GM19455 (cell line): Measurements from ENCODE around the gene POLR2C.

Experiments
- ATAC-seq: cut with Tn5 transposase; IDR thresholded peaks from one replicate; pipeline ENCODE4 v1.9.1; 2021; ENCODE audit not compliant: unreplicated experiment

The POLR2C gene

DNA sequence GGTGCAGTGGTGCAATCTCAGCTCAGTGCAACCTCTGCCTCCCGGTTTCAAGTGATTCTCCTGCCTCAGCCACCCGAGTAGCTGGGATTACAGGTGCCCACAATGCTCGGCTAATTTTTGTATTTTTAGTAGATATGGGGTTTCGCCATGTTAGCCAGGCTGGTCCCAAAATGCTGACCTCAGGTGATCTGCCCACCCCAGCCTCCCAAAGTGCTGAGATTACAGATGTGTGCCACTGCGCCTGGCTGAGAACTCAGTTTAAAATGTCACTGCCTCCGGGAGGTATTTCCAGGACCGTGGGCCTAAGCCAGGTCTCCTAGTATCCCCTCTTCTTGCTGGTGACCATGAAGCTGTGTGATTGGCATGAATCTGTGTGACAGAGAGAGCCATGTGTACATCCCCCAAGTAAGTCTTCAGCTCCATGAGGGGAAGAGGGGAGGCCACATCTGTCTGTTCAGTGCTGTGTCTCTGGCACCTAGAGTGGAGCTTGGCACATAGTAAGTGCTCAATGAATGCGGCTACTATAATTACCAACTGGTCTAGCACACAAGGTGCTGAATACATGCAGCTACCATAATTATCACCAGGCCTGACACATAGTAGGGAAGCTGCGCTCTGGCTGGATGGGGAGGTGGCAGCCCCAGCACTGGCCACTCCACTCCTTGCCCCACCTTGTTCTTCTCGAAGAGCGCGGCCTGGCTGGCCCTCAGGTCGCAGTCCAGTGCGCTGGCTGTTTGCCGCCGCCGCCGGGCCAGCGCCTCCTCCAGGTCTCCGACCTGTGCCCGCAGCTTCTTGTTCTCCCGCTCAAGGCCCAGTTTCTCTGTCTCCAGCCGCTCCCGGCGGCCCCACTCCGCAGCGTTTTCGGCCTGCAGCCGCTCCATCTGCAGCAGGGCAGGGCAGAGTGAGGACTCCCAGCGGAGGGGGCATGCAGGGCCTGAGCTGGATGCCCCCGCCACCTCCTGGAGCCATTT, 55.2 kb downstream of the POLR2C start:
- ATAC-seq = no peak

DNA sequence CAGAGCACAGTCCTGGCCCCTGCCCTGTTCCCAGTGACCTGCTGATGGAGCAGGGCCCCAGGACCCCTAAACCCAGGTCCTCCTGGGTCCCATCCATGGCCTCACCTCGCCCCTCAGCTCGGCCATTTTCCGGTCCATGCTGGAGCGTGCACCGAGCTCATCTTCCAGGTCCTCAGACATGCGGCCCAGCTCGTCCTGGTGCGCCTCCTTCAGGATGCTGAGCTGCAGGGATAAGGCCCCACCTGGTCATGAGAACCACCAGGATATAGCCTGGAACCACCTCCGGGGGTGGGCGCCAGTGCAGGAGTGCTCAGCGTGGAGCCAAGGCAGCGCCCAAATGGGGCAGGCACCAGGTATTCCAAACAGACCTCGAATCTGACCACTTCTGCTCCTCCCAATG, 56.0 kb downstream of the POLR2C start:
- ATAC-seq = no peak

DNA sequence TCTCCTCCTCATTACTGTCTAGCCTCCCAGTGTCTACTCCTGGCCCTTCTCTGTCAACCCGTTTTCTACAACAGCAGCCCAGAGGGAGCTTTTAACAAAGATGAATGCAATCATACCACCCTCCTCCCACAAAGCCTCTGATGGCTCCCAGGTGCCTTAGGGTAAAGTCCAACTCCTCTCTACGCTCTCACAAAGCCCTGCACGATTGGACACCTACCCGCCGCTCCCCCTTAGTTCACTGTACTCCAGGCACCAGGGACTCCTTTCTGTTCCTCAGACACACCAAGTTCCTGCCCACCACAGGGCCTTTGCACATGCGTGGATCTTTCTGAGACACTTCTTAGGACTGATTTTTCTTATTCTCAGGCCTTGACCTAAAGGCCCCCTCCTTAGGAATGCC, 56.4 kb downstream of the POLR2C start:
- no peak for ATAC-seq

DNA sequence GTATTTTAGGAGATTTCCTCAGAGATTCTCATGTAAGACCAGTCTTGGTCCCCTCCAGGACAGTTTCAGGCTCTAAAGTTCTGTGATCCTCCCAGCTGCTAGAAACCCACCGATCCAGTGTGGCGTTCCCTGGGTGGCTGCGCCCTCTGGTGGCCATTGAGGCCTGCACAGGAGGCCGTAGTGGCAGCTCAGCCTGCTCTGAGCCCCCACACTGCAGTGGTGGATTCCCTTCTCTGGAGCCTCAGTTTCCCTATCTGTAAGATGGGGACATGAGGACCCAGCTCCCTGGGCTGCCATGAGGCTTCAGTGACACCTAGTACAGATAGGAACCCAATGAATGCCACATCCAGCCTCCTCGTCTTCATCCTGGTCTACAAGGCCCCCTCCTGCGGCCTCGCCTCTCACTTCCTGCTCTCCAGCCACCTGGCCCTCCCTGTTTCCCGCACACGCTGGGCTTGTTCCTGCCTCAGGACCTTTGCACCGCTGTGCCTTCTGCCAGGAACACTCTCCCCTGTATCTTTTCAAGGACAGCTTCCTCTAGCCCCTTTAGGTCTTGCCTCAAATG, 57.4 kb downstream of the POLR2C start:
- no peak for ATAC-seq
